ENCODE data around the gene RAB1B.

DNA sequence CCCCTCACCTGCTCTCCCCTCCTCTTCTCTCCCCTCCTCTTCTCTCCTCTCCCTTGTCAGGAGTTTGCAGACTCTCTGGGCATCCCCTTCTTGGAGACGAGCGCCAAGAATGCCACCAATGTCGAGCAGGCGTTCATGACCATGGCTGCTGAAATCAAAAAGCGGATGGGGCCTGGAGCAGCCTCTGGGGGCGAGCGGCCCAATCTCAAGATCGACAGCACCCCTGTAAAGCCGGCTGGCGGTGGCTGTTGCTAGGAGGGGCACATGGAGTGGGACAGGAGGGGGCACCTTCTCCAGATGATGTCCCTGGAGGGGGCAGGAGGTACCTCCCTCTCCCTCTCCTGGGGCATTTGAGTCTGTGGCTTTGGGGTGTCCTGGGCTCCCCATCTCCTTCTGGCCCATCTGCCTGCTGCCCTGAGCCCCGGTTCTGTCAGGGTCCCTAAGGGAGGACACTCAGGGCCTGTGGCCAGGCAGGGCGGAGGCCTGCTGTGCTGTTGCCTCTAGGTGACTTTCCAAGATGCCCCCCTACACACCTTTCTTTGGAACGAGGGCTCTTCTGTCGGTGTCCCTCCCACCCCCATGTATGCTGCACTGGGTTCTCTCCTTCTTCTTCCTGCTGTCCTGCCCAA is 7.7 kb downstream of the RAB1B start:
- TF ChIP-seq, protein P1, sequence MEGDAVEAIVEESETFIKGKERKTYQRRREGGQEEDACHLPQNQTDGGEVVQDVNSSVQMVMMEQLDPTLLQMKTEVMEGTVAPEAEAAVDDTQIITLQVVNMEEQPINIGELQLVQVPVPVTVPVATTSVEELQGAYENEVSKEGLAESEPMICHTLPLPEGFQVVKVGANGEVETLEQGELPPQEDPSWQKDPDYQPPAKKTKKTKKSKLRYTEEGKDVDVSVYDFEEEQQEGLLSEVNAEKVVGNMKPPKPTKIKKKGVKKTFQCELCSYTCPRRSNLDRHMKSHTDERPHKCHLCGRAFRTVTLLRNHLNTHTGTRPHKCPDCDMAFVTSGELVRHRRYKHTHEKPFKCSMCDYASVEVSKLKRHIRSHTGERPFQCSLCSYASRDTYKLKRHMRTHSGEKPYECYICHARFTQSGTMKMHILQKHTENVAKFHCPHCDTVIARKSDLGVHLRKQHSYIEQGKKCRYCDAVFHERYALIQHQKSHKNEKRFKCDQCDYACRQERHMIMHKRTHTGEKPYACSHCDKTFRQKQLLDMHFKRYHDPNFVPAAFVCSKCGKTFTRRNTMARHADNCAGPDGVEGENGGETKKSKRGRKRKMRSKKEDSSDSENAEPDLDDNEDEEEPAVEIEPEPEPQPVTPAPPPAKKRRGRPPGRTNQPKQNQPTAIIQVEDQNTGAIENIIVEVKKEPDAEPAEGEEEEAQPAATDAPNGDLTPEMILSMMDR (IDR thresholded peaks at IDR 0.05; ENCODE audit: low read depth, low read length, missing input control) = no peak
- TF ChIP-seq, protein P2, sequence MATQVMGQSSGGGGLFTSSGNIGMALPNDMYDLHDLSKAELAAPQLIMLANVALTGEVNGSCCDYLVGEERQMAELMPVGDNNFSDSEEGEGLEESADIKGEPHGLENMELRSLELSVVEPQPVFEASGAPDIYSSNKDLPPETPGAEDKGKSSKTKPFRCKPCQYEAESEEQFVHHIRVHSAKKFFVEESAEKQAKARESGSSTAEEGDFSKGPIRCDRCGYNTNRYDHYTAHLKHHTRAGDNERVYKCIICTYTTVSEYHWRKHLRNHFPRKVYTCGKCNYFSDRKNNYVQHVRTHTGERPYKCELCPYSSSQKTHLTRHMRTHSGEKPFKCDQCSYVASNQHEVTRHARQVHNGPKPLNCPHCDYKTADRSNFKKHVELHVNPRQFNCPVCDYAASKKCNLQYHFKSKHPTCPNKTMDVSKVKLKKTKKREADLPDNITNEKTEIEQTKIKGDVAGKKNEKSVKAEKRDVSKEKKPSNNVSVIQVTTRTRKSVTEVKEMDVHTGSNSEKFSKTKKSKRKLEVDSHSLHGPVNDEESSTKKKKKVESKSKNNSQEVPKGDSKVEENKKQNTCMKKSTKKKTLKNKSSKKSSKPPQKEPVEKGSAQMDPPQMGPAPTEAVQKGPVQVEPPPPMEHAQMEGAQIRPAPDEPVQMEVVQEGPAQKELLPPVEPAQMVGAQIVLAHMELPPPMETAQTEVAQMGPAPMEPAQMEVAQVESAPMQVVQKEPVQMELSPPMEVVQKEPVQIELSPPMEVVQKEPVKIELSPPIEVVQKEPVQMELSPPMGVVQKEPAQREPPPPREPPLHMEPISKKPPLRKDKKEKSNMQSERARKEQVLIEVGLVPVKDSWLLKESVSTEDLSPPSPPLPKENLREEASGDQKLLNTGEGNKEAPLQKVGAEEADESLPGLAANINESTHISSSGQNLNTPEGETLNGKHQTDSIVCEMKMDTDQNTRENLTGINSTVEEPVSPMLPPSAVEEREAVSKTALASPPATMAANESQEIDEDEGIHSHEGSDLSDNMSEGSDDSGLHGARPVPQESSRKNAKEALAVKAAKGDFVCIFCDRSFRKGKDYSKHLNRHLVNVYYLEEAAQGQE (IDR thresholded peaks at IDR 0.05) = no peak
- no peak for TF ChIP-seq HNF4G (IDR thresholded peaks at IDR 0.05)
- no peak for TF ChIP-seq RAD21 (IDR thresholded peaks at IDR 0.05)
- TF ChIP-seq MAX (IDR thresholded peaks at IDR 0.05) = no peak
- TF ChIP-seq YY1 (IDR thresholded peaks at IDR 0.05) = no peak
- no peak for TF ChIP-seq ATF3 (IDR thresholded peaks at IDR 0.05)
- no peak for TF ChIP-seq HNF4A (conservative IDR thresholded peaks at IDR 0.05)
